HG03571 (cell line): ENCODE data around the gene BBOX1.
A peak's percentile ranks its signal among the peaks of the same experiment; 100 is the strongest.
"Not testable (repeated sequence)": the region's sequence is repeated elsewhere in the genome, so short reads cannot be mapped to it uniquely, and the experiment has no call there.

Experiments used
- ATAC-seq: cut with Tn5 transposase; IDR thresholded peaks from one replicate; pipeline ENCODE4 v1.9.1; 2021; ENCODE audit not compliant: unreplicated experiment

The BBOX1 gene

DNA sequence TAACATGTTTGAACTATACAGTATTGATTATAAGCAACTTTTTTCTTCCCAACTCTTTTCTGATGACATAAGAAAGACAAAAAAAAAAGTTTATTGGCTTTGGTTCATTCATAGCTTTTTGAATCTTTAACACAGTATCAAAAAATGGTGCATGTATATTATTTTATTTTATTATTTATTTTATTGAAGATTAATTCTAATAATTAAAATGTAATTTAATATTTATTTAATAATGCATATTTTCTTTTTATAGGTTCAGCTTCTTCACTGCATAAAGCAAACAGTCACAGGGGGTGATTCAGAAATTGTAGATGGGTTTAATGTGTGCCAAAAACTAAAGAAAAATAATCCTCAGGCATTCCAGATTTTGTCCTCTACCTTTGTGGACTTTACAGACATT is 78.8 kb downstream of the BBOX1 start:
- ATAC-seq, result no peak

- ATAC-seq, result no peak
Measured at GRCh38 chr11:27120211-27120610, 79.6 kb downstream of the BBOX1 start.

DNA sequence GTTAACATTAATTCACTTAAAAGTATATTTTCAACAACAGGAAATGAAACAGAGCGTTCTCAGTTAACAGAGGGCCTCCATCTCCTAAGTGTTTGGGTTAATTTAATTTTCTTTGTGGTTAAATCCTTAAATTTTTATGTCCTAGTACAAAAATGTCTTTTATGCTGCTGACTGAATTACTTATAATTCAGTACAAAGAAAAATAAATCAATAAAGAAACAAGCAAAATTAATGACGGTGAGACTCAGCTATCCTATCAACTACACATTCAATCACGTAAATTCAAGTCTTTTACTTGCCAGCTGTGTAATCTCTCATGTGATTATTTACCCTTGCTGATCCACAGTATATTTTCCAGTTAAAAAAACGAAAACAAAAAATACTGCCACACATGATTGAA is 81.4 kb downstream of the BBOX1 start:
- ATAC-seq, result no peak

DNA sequence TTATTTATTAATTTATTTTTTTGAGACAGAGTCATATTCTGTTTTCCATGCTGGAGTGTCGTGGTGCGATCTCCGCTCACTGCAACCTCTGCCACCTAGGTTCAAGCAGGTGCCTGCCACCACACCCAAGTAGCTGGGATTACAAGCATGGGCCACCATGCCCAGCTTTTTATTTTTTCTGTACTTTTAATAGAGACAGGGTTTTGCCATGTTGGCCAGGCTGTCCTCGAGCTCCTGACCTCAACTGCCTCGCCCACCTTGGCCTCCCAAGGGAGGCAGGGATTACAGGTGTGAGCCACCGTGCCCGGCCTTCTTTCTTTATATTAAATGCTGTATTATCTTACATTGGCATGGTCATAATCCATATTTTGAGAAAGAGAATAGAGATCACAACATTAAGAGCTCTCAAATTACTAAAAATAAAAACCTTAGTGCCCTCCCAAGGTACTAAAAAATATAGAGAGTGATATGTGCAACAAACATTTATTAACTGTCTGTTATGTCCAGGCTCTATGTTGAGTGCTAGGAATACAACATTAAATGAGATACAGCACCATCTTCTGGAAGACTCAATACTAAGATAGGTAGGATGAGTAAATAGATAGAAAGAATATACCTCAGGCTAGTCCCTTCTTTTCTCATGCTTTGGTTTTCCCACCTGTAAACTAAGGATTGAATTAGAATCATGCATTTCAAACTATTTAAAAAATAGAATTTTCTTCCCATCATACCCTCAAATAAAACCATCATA is 84.1 kb downstream of the BBOX1 start:
- ATAC-seq, result no peak

- ATAC-seq, result no peak
Measured at GRCh38 chr11:27129686-27130085, 89.1 kb downstream of the BBOX1 start.

DNA sequence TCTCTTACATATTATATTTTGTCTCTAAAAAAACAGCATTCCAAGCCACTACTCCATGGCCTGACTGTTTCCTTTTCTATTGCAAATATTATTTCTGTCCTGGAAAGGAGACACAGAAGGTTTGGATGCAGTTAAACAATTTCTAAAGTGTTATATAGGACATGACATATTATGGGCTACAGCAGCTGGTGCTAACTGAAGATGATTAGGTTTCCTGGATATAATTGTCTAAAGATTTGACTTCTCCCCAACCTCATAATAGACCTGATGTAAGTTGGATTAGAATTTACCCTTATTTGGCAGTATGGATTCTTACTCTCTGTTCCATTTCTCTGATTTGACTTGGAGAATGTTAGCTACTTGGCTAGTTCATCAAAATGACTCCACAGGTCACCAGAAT is 90.2 kb downstream of the BBOX1 start:
- no peak for ATAC-seq

DNA sequence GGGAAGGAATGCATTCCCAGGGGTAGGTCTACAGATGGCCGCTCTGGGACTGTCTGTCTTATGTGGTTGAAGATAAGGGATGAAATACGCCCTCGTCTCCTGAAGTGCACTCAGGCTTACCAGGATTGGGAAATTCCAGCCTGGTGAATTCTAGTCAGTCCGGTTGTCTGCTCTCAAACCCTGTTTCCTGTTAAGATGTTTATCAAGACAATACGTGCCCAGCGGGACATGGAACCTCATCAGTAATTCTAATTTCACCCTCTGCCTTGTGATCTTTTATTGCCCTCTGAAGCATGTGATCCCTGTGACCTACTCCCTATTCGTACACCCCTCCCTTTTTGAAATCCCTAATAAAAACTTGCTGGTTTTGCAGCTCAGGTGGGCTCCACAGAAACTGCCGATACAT is 95.3 kb downstream of the BBOX1 start:
- ATAC-seq, result not testable (repeated sequence)

DNA sequence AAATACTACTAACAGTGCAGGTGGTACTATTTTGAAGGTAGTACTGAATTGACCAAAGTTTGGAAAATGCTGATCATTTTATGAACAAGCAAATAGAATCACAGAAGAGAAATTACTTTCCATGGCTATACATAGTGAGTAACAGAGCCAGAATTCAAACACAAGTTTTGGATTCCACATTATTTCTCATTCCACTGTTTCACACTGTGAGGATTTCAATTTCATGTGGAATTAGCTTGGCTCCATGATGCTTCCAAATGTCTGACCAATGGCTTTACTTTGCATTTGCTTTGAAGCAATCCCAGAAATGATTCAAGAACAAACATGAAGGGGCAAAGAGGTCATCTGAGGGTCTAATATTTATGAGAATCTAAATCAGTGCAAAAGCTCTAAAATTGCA is 98.1 kb downstream of the BBOX1 start:
- ATAC-seq, result no peak

- no peak for ATAC-seq
Measured at GRCh38 chr11:27139742-27140367, 99.2 kb downstream of the BBOX1 start.

GRCh38 chr11:27141576-27141975 is 101.0 kb downstream of the BBOX1 start:
- ATAC-seq, result no peak

DNA sequence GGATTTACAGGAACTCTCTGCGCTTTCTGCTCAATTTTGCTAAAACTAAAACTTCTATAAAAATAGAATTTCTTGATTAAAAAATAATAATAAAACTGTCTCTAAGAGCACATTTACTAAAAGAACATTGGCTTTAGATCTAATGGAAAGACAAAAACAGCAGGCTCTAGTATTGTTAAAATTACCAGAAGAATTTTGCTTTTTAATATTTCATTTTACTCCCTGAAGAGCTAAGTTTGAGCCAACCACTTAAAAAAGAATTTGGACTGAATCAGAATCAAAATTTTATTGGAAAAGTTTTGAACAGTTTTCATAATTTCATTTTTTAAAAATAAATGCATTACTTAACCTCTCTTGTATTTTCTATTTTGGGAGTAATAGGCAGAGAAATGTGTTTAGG is 107.3 kb downstream of the BBOX1 start:
- no peak for ATAC-seq

DNA sequence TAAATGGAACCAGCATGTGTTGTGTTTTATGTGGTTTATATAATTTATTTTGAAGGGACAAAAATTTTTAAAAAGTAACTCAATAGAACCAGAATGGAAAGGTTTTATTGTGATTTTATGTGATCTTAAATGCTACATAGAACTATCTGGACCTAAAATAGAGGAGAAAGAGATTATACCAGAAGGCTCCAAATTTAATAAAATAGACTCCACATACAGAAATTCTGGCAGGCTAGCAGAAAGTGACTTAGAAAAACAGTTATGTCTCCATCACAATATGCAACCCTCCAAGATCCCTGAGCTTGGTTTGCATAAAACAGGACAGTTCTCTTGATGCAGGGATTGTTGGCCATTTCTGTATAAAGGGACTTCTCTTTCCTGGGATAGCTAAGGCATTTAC is 107.9 kb downstream of the BBOX1 start:
- ATAC-seq, result no peak

- no peak for ATAC-seq
Measured at GRCh38 chr11:27150098-27150497, 109.5 kb downstream of the BBOX1 start.

DNA sequence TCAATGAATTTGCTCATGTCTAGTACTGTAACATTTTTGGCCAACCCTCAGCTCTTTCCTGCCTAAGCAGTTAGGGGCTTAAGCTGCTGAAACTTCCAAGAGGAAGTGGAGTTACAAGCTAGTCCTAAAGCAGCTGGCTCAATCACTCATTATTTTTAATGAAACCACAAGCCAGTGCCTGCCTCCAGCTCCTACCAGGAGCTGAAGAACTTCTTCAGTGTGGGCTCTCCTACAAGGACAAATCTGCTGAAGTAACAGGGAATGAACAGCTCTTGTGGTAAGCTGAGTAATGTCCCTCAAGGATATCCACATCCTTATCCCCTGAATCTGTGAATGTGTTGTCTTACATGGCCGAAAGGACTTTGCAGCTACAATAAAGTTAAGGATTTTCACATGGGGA is 112.5 kb downstream of the BBOX1 start:
- no peak for ATAC-seq

GRCh38 chr11:27158456-27159334 is 118.1 kb downstream of the BBOX1 start:
- ATAC-seq, result peak; percentile 57

DNA sequence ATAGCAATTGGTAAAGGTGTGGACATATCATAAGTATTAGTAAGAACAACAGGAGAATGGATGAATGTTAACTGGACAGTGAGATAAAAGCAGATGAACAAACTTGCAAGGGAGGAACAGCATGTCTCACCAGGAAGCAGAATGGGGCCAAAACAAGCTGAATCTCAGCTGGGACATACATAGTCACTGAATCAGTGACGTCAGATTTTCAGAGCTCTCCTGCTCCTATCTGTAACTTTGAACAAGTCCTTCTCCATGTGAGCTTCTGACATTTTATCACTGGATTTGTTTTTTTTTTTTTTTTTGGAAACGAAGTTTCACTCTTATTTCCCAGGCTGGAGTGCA is 118.7 kb downstream of the BBOX1 start:
- no peak for ATAC-seq

GRCh38 chr11:27161071-27161470 is 120.5 kb downstream of the BBOX1 start:
- no peak for ATAC-seq

DNA sequence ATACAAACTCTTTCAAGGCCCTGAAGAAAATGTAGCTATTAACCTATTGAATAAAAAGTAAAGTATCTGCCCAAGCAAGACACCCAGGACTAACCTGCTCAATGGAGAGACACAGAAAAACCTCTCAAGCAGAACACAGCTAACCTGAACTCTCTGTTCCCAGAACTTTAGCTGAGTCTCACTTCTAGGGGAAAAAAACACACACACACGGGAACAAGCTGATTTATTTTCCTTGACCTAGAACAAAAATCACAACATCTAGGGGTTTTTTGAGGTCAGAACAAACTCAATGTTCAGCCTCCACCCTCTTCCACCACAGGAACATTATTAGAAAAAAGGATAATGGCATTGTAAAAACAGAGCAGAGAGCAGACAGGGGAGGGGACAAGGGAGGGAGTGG is 121.6 kb downstream of the BBOX1 start:
- no peak for ATAC-seq

- no peak for ATAC-seq
Measured at GRCh38 chr11:27166130-27166529, 125.5 kb downstream of the BBOX1 start.

DNA sequence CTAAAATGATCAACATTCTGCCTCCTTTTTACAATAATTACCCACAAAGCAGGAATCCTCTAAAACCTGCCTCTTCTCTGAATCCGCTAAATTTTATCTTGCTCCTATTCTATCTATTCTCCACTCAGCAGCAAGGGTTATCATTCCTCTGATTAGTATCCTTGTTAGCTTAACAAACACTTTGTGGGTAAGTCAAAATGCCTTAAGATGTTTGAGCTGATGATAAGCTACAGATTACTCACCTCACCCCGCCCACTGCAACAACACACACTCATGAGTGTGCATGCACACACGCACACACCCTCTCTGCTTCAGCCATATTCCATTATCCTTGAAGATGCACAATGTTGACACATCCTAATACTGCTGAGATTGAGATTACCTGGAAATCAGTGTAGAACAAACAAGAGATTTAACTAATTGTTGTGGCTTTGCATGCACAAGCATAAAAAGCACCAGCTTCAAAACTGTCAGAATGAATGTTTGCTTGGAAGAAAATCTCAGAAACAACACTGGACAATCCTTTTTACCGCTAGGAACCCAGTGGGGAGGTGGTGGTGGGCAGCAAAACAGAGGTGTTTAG is 130.9 kb downstream of the BBOX1 start:
- no peak for ATAC-seq

DNA sequence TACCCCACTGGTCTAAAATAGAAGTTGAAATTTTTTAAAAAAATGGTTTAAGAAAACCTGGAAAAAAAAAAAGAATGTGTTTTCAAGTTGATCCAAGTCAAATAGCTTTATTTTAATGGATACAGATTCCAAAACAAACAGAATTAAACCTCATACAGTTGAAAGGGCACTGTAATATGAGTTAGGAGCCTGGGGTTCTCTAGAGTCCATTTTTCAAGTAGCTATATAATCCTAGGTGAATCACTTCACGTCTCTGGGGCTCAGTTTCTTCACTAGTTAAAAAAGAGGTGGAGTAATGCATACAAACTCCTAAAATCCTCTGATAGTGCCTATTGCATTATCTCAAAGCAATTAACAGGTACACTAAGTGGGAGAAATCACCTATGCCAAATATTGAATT is 132.9 kb downstream of the BBOX1 start:
- ATAC-seq, result no peak

- no peak for ATAC-seq
Measured at GRCh38 chr11:27174021-27174420, 133.4 kb downstream of the BBOX1 start.
